GM12892 (cell line): ENCODE data around the gene RTN4RL1.

ENCODE experiments used
- DNase-seq: peaks from one replicate; pipeline ENCODE4 v3.0.0; 2011; ENCODE audit not compliant: insufficient read length
- FAIRE-seq: peaks from 2 replicates; lab custom pipeline; 2011; peaks lifted over from hg19 to GRCh38; lab: Jason Lieb, UNC
- POLR2A ChIP-seq: IDR thresholded peaks from 2 replicates; pipeline ENCODE4 v1.6.1; 2011; ENCODE audit warnings: low read depth, low read length, control low read depth
- POLR2AphosphoS5 ChIP-seq: IDR thresholded peaks from 2 replicates; pipeline ENCODE4 v1.6.1; 2011; ENCODE audit warnings: low read depth, low read length, control low read depth
- TAF1 ChIP-seq: IDR thresholded peaks from 2 replicates; pipeline ENCODE4 v1.6.1; 2011; ENCODE audit warnings: low read depth, mild to moderate bottlenecking, control low read depth, low read length, borderline replicate concordance

RTN4RL1 gene

DNA sequence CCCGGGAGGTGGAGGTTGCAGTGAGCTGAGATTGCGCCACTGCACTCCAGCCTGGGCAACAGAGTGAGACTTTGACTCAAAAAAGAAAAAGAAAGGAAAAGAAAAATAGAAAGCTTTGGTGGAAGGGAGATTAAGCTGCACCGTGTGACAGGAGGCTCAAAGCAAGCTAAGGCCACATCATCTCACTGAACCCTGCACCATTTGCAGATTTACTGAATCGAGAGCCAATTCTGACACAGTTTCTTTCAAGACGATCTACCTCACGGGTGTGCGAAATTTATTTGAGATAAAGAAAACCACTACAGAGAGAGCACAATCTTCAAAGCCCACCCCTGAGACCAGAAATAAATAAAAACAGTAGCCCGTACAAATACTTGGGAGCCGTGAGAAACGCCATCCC is 49.6 kb downstream of the RTN4RL1 start:
- FAIRE-seq (no peak), DNase-seq (no peak)
- TF ChIP-seq POLR2A (no peak), TAF1 (no peak), POLR2AphosphoS5 (no peak)

DNA sequence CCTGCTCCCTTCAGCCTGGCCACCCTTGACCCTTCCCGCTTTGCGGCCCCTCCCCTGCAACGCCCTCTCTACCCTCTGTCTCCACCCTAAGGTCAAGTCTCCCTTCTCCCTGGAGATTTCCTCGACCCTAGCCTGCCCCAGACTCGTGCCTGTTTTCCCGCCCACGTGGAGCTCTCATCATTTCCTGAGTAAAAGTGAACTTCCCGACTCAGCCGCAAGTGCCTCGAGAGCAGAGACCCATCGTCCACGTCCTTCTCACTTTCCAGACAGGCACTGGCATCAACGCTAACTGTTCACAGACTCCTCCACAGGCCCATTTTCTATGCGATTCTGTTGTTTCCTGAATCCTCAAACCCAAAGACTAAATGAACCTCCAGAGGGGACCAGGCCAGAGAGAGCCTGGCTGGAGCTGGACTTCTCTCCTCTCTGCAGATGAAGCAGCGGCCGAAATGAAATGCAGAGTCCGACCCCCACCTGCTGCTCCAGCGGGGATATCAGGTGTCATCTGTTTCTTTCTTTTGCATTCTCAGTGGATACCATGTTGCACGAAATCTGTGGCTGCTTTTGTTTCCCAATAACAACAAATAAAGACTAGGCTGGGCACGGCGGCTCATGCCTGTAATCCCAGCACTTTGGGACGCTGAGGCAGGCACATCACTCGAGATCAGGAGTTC is 52.5 kb downstream of the RTN4RL1 start:
- DNase-seq (no peak), FAIRE-seq (no peak)
- TF ChIP-seq POLR2A (no peak), POLR2AphosphoS5 (no peak), TAF1 (no peak)

DNA sequence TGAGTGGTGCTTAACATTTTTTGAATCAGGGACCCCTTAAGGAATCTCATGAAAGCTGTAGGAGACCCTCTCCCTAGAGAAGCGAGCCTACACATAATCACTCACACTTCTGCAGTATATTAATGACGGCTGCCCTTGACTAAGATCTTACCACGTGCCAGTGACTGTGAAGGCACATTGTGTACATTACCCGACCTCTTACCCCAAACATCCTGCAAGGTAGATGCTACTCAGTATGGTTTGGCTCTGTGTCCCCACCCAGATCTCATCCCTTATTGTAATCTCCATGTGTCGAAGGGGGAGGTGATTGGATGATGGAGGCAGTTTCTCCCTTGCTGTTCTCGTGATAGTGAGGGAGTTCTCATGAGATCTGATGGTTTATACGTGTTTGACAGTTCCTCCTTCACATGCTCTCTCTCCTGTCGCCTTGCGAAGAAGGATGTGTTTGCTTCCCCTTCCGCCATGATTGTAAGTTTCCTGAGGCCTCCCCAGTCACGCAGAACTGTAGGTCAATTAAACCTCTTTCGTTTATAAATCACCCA is 54.2 kb downstream of the RTN4RL1 start:
- no peak for DNase-seq
- FAIRE-seq: no peak
- TF ChIP-seq POLR2AphosphoS5: no peak
- no peak for TF ChIP-seq TAF1
- no peak for TF ChIP-seq POLR2A

DNA sequence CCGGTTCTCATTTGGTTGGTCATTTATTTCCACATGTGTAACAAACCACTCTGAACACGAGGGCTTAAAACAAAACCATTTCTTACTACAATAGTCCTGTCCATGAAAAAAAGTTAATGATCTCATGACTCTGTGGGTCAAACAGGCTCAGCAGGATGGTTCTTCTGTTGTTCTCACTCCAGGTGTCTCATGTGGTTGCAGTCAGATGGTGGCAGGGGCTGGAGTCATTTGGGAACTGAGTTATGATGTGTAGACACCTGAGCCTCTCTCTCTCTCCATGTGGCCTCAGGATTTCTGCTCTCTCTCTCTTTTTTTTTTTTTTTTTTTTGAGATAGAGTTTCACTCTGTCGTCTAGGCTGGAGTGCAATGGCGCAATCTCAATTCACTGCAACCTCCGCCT is 55.4 kb downstream of the RTN4RL1 start:
- no peak for TF ChIP-seq POLR2AphosphoS5
- no peak for TF ChIP-seq TAF1
- no peak for TF ChIP-seq POLR2A
- FAIRE-seq: no peak
- no peak for DNase-seq

DNA sequence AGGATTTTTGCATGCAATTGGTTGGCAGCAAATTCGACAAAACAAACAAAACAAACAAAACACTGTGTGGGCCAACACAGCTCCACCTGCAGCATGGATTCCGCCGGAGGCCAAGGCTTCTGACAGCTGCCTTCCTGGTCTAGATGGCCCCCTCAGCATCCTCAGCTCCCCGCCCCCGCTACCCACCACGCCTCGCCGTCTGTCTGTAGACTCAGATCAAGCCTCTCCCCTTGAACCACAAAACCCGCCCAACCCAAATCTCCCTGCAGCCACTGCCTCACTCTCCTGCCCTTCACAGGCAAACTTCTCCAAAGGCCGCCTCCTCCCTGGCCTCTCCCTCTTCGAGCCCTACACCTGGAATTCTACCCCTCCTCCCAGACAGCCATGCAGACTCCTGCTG is 57.9 kb downstream of the RTN4RL1 start:
- no peak for DNase-seq
- TF ChIP-seq POLR2AphosphoS5 (no peak), POLR2A (no peak), TAF1 (no peak)
- FAIRE-seq: no peak

DNA sequence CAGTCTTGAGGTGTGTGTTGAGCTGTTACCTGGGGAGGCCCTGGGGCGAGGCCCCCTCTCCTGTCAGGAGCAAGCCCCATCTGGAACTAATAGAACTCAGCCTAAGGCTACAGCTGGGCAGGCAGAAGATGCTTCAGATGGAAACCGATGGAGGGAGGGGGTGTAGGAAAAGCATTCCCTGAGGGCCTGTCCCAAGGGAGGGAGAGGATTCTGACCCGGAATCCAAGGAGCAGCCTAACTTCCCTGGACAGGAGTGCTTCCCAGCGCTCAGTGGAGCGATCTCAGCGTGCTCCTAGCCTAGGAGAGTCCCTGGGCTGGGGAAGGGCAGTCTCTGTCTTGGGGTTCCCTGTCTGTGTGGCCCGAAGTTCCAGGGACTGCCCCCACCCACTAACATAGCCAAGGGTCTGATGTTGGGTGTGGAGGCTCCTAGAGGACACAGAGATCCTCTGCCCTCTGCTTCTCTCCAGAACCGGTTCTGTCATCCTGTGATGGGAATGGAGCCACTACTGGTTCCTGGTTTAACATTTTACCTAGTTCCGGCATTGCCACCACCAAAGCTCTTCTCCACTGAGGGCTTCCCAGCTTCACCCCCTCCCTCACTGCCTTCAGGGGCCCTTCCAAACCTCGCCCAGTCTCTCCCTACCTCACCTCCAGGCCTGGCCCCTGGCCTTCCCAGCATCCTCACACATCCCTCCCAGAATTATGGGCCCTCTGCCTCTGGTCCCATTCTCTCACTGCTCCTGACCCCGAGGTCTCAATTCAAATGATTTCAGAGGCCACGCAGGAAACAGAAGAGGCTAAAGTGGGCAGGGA is 58.7 kb downstream of the RTN4RL1 start:
- FAIRE-seq (no peak), DNase-seq (no peak)
- TF ChIP-seq TAF1 (no peak), POLR2A (no peak), POLR2AphosphoS5 (no peak)

DNA sequence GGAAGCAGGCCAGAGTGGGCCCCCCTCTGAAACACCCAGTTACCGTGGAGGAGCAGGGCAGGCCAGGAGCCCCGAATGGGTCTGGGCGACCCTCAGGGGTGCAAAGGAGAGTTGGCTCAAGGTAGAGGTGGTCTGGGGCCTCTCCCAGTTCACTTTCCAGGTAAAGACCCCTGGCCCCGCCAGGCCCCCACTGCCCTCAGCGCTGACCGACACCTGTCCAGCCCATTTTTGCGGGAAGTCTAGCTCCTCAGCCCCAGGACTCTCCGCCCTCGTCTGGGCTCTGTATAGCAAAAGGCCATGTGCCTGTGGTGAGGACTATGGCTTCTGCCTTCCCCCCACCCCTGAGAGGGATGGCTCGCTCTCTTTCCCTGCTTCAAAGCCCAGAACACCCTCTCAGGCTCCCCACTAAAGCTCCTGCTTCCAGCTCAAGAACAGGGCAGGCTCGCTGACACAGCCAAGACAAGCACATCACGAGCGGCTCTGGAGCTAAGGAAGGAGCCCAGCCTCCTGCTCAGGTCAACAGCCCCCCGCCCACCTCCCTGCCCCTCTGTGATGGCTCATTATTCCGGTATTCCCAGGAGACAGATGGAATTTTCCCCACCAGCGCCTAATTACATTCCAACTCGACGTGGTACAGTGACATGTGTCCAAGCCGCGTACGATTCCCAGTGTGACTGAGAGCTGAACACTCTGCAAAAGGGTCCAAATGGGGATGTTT is 59.4 kb downstream of the RTN4RL1 start:
- FAIRE-seq (no peak), DNase-seq (no peak)
- TF ChIP-seq TAF1 (no peak), POLR2A (no peak), POLR2AphosphoS5 (no peak)

DNA sequence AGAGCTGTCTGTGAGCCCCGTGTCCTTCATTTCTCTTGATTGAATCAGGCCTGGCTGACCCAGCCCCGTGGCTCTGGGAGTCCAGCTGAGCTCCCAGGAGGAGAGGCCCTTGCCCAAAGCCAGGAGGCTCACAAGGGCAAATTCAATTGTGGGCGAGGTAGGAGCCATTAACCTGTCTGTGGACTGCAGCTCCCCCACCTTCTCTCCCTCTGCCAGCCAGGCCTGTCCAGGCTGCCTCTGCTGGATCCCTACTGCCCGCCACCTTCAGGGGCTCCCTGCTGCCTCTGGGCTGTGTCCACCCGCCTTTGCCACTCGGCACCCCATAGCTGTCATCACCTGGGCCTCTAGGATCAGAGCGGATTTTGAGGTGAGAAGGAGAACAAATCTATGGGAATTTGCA is 61.9 kb downstream of the RTN4RL1 start:
- no peak for FAIRE-seq
- TF ChIP-seq POLR2AphosphoS5 (no peak), POLR2A (no peak), TAF1 (no peak)
- no peak for DNase-seq

DNA sequence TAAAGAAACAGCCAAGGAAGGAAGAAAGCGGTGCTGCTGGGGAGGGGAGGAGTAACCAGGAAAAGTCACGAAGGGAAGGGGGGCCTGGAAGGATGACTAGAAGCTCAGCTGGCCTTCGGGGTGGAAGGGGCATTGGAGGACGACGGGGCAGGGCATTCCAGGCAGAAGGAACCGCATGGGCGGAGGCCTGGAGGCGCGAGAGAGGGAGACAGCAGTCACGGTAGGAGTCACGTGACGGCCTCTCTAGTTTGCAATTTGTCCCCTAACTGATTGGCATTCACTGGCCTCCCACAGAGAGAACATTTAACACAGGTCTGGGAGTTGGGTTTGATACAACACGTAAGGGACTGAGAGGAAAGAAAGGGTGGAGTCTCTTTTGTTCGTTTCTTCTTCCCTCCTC is 63.9 kb downstream of the RTN4RL1 start:
- TF ChIP-seq POLR2A: no peak
- FAIRE-seq: no peak
- DNase-seq: no peak

DNA sequence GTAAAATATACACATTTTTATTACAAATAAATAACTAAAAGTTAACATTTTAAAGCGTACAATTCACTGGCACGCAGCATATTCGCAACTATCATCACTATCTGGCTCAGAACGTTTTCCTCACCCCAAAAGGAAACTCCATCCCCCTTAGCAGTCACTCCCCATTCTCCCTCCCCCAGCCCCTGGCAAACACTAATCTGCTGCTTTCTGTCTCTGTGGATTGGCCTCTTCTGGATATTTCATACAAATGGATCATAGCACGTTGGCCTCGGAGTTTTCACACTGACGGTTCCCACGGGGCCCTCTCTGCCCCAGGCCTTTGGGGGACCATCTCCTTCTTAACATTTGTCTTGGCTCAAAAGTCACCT is 64.6 kb downstream of the RTN4RL1 start:
- DNase-seq (no peak), FAIRE-seq (no peak)

DNA sequence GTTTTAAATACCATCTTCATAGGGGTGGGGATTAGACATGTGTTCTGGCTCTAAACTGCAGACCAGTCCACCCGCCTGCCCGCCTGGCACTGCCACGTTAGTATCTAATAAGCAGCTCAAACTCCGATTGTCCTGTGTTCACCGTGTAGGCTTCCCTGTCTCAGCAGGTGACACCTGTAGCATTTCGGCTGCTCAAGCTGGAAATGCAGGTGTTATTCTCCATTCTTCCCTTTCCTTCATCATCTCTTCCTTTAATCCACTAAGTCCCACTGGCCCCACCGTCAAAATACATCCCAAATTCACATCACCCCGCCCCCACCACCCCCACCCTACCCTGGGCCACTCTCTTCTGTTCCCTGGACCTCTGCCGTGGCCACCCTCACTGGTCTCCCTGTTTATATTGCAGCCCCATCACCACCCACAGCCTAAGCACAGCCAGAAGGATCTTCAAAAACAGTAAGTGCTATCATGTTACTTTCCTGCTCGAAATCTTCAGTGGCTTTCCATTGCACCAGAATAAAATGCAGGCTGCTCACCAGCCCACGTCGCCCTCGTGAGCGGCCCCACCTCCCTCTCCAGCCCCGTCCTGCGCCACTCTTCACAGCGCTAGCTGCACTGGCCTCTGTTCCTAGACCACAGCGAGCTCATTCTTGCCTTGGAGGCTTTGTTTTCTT is 65.1 kb downstream of the RTN4RL1 start:
- DNase-seq: no peak
- no peak for TF ChIP-seq POLR2A
- no peak for TF ChIP-seq POLR2AphosphoS5
- TF ChIP-seq TAF1: no peak

More for the DNA sequence above, 64.6 kb downstream of the RTN4RL1 start:
- TF ChIP-seq POLR2AphosphoS5 (no peak), POLR2A (no peak), TAF1 (no peak)

More for the DNA sequence above, 65.1 kb downstream of the RTN4RL1 start:
- no peak for FAIRE-seq
